IMR-90 (cell line): ENCODE measurements around the gene IGSF8.

Source experiments
- CHD1 ChIP-seq: IDR thresholded peaks from 2 replicates; pipeline ENCODE4 v1.6.1; 2012; ENCODE audit warnings: low read depth, low read length, improper control_type of control experiment
- CTCF ChIP-seq: conservative IDR thresholded peaks from 2 replicates; pipeline ENCODE4 v1.5.1; 2012; ENCODE audit warnings: mild to moderate bottlenecking, low read depth, low read length, improper control_type of control experiment
- POLR2A ChIP-seq: IDR thresholded peaks from 2 replicates; pipeline ENCODE4 v1.6.1; 2012; ENCODE audit warnings: mild to moderate bottlenecking, low read depth, low read length
- RAD21 ChIP-seq: IDR thresholded peaks from 2 replicates; pipeline ENCODE4 v1.6.1; 2012; ENCODE audit warnings: low read length, improper control_type of control experiment

- TF ChIP-seq CTCF (no peak), RAD21 (no peak), CHD1 (no peak), POLR2A (no peak)
Measured at GRCh38 chr1:160098852-160099561, 588 bp upstream of the IGSF8 start.
